Peyer's patch (tissue), 4 donors: Measurements from ENCODE around the gene SGIP1.

Experiments used
- CTCF ChIP-seq, 6 experiments: fragments of 450-650 bp in 4 of 6; fragments of 200-600 bp in 2 of 6; sonication (generic) in 1 of 6; IDR thresholded peaks; one replicate each; pipeline ENCODE4 v1.5.1; 2017 to 2019; ENCODE audit warnings: antibody characterized with exemption in 6 of 6, mild to moderate bottlenecking in 3 of 6, moderate library complexity in 1 of 6
- POLR2A ChIP-seq, 2 donors: fragments of 450-650 bp; IDR thresholded peaks; one replicate each; pipeline ENCODE4 v1.5.1; 2017; ENCODE audit warnings: antibody characterized with exemption in 2 of 2, mild to moderate bottlenecking in 2 of 2, moderate library complexity in 2 of 2

GRCh38 chr1:66712839-66713238 lies 178.9 kb downstream of the SGIP1 start:
- no peak for TF ChIP-seq POLR2A (IDR thresholded peaks at IDR 0.05)
- no peak for TF ChIP-seq CTCF (IDR thresholded peaks at IDR 0.05)
